ENCODE results near the gene ZNF202. TPM values are rescaled to one million over a fixed set of nuclear protein-coding genes. Genes with fewer than 3 reads are reported as not detected.

Gene ZNF202
- total RNA-seq, 2 donors from 2014 or later, result 8.6 to 11.5 TPM

Other genes with a start within 250 kb of the ZNF202 start
- gene SCN3B, start 87.0 kb downstream of the ZNF202 start, total RNA-seq, result under 1 TPM in 1 of 2 donors, not detected in 1; 0.05 TPM
- not detected for gene OR6X1, start 12.9 kb upstream of the ZNF202 start, total RNA-seq
- gene OR6M1, start 64.7 kb upstream of the ZNF202 start, total RNA-seq, result not detected
- gene TMEM225, start 144.0 kb upstream of the ZNF202 start, total RNA-seq, result not detected
- not detected for gene OR8D4, start 160.5 kb upstream of the ZNF202 start, total RNA-seq
- gene OR4D5, start 198.0 kb upstream of the ZNF202 start, total RNA-seq, result not detected
- gene OR6T1, start 202.2 kb upstream of the ZNF202 start, total RNA-seq, result not detected
- gene OR10S1, start 236.1 kb upstream of the ZNF202 start, total RNA-seq, result not detected